ENCODE measurements around the gene MSH6.
"Not testable (repeated sequence)": the region's sequence is repeated elsewhere in the genome, so short reads cannot be mapped to it uniquely, and the experiment has no call there.

Gene MSH6

DNA sequence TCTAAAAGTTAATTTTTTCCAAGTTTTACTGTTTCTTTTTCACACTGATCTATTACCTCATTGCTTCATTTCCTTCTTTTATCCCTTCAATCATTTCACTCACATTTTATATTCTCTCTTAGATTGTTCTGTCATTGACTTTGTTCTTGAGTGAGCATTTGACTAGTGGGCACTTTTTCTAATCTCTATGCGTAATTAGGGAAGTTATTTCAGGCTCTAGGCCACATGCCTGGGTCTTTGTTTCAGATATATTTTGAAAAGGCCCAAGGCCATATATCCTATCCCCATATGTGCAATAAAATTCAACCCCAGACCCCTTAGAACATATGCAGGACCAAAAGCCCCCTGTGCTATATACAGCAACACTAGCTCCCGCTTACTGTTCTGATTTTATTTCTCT lies 61.2 kb downstream of the MSH6 start:
- no peak for DNase-seq

GRCh38 chr2:47849368-47849767 lies 66.4 kb downstream of the MSH6 start:
- no peak for DNase-seq

- no peak for DNase-seq
Measured at GRCh38 chr2:47850198-47850597, 67.3 kb downstream of the MSH6 start.

DNA sequence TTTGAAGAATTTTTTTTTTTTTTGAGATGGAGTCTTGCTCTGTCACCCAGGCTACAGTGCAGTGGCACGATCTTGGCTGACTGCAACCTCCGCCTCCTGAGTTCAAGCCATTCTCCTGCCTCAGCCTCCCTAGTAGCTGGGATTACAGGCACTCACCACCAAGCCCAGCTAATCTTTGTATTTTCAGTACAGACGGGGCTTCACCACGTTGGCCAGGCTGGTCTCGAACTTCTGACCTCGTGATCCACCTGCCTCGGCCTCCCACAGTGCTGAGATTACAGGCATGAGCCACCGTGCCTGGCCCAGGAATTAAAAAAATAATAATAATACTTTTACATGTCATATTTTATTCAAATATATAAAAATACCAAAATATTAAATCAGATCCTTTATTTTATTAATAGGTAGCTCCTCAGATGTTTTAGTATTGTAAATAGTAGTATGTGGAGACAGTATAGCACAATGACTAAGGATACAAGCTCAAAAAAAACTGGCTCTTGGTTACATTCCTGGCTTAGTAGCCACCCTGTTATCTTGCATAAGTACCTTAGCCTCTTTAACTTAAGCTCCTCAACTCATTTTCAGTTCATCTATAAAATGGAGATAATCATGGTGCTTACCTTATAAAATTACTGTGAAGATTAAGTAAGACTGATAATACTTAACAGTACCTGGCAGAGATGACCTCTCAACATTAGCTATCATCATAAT lies 70.3 kb downstream of the MSH6 start:
- DNase-seq, result not testable (repeated sequence)

Measured in CD4-positive, alpha-beta T cell treated with Interleukin-17A for 4 hours (primary cell).